Measurements from ENCODE around the gene PLPP3.

GRCh38 chr1:56452027-56453011 is 127.0 kb downstream of the PLPP3 start:
- TF ChIP-seq CTCF (conservative IDR thresholded peaks at IDR 0.05; ENCODE audit: low read depth in 2 of 2) (no peak), EZH2phosphoT487 (IDR thresholded peaks at IDR 0.05; ENCODE audit: unreplicated experiment) (no peak), POLR2AphosphoS5 (IDR thresholded peaks at IDR 0.05; ENCODE audit: low read depth) (no peak), JUNB (IDR thresholded peaks at IDR 0.05; ENCODE audit: unreplicated experiment) (no peak)
